ENCODE results near the gene SPNS1. TPM values are rescaled to one million over a fixed set of nuclear protein-coding genes. Genes with fewer than 3 reads are reported as not detected.

The SPNS1 gene
- total and polyA plus RNA-seq, 11 donors = 13.4 to 43.2 (median 19.1) TPM

DNA sequence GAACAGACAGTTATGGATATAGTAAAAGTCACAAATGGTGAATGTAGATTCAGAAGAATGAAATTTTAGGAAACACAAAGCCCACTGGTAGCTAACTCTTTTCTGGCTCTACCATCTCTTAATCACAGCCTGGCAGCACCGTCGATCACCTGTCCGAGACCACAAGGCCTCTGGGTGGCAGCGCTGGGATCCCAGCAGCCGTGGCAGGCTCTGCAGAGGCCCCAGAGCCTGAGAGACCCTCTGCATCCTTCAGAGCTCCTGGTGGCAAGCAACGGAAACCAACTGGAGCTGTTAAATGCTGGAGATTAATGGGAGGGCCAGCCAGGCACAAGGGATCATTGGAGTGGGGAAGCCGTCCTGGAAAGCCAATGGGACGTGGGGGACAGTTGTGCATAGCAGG, 36.5 kb downstream of the SPNS1 start:
- no peaks in the 10 kb centered on the region for H3K9me3 ChIP-seq
- DNase-seq (no peak), ATAC-seq (no peak)
- no peaks in the 10 kb centered on the region for H3K36me3 ChIP-seq
- H3K4me1 ChIP-seq = peaks cover 0 to 37% (median 0%) of the 10 kb centered on the region in 12 donors
- 43 to 61% (median 59%) methylated on average over 6 to 8 of the region's 8 CpGs for WGBS, 4 donors
- H3K27ac ChIP-seq = no peak overlapping the region
- H3K4me3 ChIP-seq = no peak overlapping the region
- peaks cover 0 to 9% (median 0%) of the 10 kb centered on the region in 9 donors for H3K27me3 ChIP-seq
- TF ChIP-seq, protein P1, sequence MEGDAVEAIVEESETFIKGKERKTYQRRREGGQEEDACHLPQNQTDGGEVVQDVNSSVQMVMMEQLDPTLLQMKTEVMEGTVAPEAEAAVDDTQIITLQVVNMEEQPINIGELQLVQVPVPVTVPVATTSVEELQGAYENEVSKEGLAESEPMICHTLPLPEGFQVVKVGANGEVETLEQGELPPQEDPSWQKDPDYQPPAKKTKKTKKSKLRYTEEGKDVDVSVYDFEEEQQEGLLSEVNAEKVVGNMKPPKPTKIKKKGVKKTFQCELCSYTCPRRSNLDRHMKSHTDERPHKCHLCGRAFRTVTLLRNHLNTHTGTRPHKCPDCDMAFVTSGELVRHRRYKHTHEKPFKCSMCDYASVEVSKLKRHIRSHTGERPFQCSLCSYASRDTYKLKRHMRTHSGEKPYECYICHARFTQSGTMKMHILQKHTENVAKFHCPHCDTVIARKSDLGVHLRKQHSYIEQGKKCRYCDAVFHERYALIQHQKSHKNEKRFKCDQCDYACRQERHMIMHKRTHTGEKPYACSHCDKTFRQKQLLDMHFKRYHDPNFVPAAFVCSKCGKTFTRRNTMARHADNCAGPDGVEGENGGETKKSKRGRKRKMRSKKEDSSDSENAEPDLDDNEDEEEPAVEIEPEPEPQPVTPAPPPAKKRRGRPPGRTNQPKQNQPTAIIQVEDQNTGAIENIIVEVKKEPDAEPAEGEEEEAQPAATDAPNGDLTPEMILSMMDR (IDR thresholded peaks at IDR 0.05) = no peak
- TF ChIP-seq POLR2A (IDR thresholded peaks at IDR 0.05) = no peak
- intact Hi-C loops (cut with DNase I) = no loop called here

DNA sequence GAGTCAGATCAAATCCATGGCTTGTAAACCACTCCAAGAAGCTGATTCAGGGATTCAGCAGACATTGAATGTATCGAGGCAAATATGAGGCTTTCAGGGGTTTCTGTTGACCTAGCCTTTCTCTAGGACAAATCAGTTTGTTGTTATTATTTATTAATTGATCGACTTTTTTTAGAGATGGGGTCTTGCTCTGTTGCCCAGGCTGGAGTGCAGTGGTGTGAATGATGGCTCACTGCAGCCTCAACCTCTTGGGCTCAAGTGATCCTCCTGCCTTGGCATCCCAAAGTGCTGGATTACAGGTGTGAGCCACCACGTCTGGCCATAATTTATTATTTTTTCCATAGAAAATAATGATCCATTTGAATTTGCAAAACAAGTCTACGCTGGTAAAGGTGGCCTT, 37.3 kb downstream of the SPNS1 start:
- no peak overlapping the region for H3K4me3 ChIP-seq
- no peaks in the 10 kb centered on the region for H3K36me3 ChIP-seq
- no peak overlapping the region for H3K27ac ChIP-seq
- ATAC-seq (no peak), DNase-seq (no peak)
- H3K4me1 ChIP-seq = peaks cover 0 to 37% (median 0%) of the 10 kb centered on the region in 12 donors
- H3K27me3 ChIP-seq = peaks cover 0 to 9% (median 0%) of the 10 kb centered on the region in 9 donors
- TF ChIP-seq, protein P1 (IDR thresholded peaks at IDR 0.05) = no peak
- 82 to 88% (median 87%) methylated on average over 4 of the region's 4 CpGs for WGBS, 4 donors
- no peaks in the 10 kb centered on the region for H3K9me3 ChIP-seq
- intact Hi-C loops (cut with DNase I) = no loop called here

DNA sequence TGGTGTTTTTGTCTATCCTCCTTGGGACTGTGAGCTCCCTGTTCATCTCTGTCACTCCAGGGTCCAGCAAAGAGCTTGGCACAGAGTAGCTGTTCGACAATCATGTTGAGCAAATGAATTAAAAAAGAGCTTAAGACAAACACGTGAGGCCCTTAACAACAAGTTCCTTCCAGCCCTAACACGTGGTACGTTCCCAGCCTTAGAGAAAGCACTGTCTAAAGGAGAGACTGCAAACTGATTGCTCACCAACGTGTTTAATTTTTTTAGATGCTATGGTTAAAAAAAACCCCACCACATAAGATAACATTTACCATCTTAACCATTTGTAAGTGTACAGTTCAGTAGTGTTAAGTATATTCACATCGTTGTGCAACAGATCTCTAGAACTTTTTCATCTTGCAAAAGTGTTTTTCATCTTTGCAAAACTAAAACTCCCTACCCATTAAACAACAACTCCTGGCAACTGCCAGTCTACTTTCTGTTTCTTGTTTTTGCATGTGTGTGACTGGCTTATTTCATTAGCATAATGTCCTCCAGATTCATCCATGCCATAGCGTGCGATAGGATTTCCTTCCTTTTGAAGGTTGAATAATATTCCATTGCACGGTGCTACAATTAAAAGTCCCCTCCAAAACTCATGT, 38.5 kb downstream of the SPNS1 start:
- intact Hi-C loops (cut with DNase I) = no loop called here
- ATAC-seq = no peak
- H3K4me3 ChIP-seq = no peak overlapping the region
- H3K36me3 ChIP-seq = no peaks in the 10 kb centered on the region
- no peaks in the 10 kb centered on the region for H3K9me3 ChIP-seq
- H3K27me3 ChIP-seq = peaks cover 0 to 6% (median 0%) of the 10 kb centered on the region in 9 donors
- H3K4me1 ChIP-seq = peaks cover 0 to 30% (median 0%) of the 10 kb centered on the region in 12 donors
- TF ChIP-seq, protein P1 (IDR thresholded peaks at IDR 0.05) = no peak
- TF ChIP-seq POLR2A (IDR thresholded peaks at IDR 0.05) = no peak
- WGBS, 4 donors = 63 to 74% (median 66%) methylated on average over 9 of the region's 9 CpGs
- no peak for DNase-seq
- peak overlapping the region in 1 of 12 donors; percentile 60 for H3K27ac ChIP-seq

DNA sequence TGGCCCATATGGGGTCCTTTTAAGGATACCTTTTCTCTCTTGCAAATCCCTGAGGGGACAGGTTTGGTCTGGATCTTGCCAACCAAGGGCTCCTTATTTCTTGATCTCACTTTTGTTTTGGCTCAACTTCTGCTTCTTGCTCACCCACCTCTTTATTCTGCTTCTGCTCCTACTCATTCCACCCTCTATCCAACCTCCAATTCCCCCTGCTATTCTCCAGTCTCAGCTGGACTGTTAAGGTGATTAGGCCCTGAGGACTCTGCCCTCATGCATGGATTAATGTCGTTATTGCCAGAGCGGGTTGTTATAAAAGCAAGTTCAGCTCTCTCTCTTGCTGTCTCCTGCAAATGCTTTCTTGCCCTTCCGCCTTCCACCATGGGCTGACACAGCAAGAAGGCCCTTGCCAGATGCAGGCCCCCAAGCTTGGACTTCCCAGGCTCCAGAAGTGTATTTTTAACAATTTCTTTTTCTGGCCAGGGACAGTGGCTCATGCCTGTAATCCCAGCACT, 40.0 kb downstream of the SPNS1 start:
- Histone ChIP-seq H3K4me3 (no peak overlapping the region), H3K27ac (no peak overlapping the region), H3K27me3 (no peaks in the 10 kb centered on the region), H3K4me1 (peaks cover 0 to 21% (median 0%) of the 10 kb centered on the region in 12 donors), H3K9me3 (no peaks in the 10 kb centered on the region), H3K36me3 (no peaks in the 10 kb centered on the region)
- no peak for ATAC-seq
- intact Hi-C loops (cut with DNase I) = no loop called here
- 83 to 95% (median 92%) methylated on average over 3 of the region's 3 CpGs for WGBS, 4 donors
- TF ChIP-seq POLR2A (IDR thresholded peaks at IDR 0.05) = no peak
- TF ChIP-seq, protein P1 (IDR thresholded peaks at IDR 0.05) = no peak
- no peak for DNase-seq

All from heart left ventricle (tissue), 16 donors.